ENCODE data around the gene ZGPAT.
"Not testable (repeated sequence)": the region's sequence is repeated elsewhere in the genome, so short reads cannot be mapped to it uniquely, and the experiment has no call there.

GRCh38 chr20:63671695-63672094, 36.1 kb upstream of the ZGPAT start:
- TF ChIP-seq, protein P1, sequence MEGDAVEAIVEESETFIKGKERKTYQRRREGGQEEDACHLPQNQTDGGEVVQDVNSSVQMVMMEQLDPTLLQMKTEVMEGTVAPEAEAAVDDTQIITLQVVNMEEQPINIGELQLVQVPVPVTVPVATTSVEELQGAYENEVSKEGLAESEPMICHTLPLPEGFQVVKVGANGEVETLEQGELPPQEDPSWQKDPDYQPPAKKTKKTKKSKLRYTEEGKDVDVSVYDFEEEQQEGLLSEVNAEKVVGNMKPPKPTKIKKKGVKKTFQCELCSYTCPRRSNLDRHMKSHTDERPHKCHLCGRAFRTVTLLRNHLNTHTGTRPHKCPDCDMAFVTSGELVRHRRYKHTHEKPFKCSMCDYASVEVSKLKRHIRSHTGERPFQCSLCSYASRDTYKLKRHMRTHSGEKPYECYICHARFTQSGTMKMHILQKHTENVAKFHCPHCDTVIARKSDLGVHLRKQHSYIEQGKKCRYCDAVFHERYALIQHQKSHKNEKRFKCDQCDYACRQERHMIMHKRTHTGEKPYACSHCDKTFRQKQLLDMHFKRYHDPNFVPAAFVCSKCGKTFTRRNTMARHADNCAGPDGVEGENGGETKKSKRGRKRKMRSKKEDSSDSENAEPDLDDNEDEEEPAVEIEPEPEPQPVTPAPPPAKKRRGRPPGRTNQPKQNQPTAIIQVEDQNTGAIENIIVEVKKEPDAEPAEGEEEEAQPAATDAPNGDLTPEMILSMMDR (conservative IDR thresholded peaks at IDR 0.05; ENCODE audit: low read depth, low read length), result not testable (repeated sequence)
- TF ChIP-seq EZH2 (IDR thresholded peaks at IDR 0.05; ENCODE audit: low read length, unreplicated experiment), result not testable (repeated sequence)
